ENCODE measurements around the gene KRTAP10-1. TPM values are rescaled to one million over a fixed set of nuclear protein-coding genes. Genes with fewer than 3 reads are reported as not detected.

KRTAP10-1 gene
- polyA plus RNA-seq, 2 of the 4 experiments (the other 2 are of a cell fraction), result not detected

DNA sequence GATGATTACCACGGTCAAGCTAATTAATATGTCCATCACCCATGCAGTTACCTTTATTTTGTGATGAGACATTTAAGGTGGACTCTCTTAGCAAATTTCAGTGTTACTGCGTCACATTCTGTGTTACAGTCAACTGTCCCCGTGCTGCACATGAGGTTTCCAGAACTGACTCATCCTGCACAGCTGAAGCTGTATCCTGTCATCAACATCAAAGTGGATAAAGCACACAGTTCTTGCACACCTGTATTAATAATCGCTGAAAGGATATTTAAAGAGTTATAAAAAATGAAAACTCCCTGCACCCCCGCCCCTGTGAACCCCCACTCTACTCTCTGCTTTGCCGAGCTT is 43.8 kb upstream of the KRTAP10-1 start:
- ChIA-PET CTCF (interaction anchor here (1.0 kb wide), 2 partner anchors 11 to 159 kb away, joined by 3 to 4 read pairs; no protein-coding TSS in a partner anchor), POLR2A (no interaction called here)
- no peak overlapping the region for H3K27ac ChIP-seq
- TF ChIP-seq JUNB (IDR thresholded peaks at IDR 0.05) (no peak), CBX8 (IDR thresholded peaks at IDR 0.05) (no peak)
- H3K4me3 ChIP-seq, result no peak overlapping the region
- H3K9me3 ChIP-seq, result peaks cover 12% of the 10 kb centered on the region; the same call in 2 of the 3 replicates
- no peak overlapping the region for H3K4me2 ChIP-seq
- DNase-seq (ENCODE audit: low read depth in 1 of 2, low spot score in 1 of 2), result no peak
- H3K4me1 ChIP-seq, result no peaks in the 10 kb centered on the region
- 15% methylated on average over 6 of the region's 6 CpGs for WGBS (ENCODE audit: missing lambda C conversion rate)
- no peak for FAIRE-seq
- ATAC-seq, result peak in 1 of 2 experiments; percentile 54; a peak in 1 of 6 replicates

DNA sequence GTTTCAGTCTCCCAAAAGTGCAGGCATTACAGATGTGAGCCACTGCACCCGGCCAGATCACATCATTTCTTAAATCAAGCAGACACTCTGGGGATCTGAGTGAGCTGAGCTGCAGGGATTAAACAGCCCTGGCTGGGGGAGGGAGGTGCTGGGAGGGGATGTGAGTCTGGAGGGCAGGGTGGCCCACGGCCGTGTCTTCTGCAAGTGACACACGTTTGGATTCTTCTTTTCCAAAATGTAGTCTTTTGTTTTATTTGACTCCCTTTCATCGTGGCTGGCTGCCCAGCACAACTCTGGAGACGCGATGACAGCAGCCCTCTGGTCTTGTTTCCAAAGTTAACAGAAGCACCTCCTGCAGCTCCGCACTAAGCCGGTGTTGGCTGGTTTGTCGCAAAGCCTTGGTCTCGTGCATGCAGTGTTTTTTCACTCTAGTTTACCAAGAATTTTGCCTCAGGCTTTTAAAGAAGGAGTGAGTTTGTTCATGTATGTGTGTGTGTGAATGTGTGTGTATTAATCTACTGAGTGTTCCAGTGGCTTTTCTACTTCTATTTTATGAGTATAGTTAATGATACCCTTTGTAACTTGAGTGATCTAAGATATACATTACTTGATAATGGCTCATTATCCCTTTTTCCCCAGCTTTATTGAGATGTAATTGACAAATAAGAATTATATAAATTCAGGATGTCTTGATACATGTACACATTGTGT is 43.2 kb upstream of the KRTAP10-1 start:
- Histone ChIP-seq H3K9me3 (peaks cover 12% of the 10 kb centered on the region; the same call in 2 of the 3 replicates), H3K27ac (no peak overlapping the region), H3K4me3 (no peak overlapping the region), H3K4me2 (no peak overlapping the region), H3K4me1 (no peaks in the 10 kb centered on the region)
- FAIRE-seq (no peak), ATAC-seq (no peak), DNase-seq (ENCODE audit: low read depth in 1 of 2, low spot score in 1 of 2) (no peak)
- ChIA-PET POLR2A (no interaction called here), CTCF (interaction anchor here (1.0 kb wide), 1 partner anchor 159 kb away, joined by 4 read pairs; no protein-coding TSS in a partner anchor)
- TF ChIP-seq, protein P1, sequence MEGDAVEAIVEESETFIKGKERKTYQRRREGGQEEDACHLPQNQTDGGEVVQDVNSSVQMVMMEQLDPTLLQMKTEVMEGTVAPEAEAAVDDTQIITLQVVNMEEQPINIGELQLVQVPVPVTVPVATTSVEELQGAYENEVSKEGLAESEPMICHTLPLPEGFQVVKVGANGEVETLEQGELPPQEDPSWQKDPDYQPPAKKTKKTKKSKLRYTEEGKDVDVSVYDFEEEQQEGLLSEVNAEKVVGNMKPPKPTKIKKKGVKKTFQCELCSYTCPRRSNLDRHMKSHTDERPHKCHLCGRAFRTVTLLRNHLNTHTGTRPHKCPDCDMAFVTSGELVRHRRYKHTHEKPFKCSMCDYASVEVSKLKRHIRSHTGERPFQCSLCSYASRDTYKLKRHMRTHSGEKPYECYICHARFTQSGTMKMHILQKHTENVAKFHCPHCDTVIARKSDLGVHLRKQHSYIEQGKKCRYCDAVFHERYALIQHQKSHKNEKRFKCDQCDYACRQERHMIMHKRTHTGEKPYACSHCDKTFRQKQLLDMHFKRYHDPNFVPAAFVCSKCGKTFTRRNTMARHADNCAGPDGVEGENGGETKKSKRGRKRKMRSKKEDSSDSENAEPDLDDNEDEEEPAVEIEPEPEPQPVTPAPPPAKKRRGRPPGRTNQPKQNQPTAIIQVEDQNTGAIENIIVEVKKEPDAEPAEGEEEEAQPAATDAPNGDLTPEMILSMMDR (IDR thresholded peaks at IDR 0.05), result no peak
- no peak for TF ChIP-seq ZFP36 (IDR thresholded peaks at IDR 0.05; ENCODE audit: borderline replicate concordance, partially characterized antibody)
- WGBS (ENCODE audit: missing lambda C conversion rate), result 7% methylated on average over 11 of the region's 11 CpGs

DNA sequence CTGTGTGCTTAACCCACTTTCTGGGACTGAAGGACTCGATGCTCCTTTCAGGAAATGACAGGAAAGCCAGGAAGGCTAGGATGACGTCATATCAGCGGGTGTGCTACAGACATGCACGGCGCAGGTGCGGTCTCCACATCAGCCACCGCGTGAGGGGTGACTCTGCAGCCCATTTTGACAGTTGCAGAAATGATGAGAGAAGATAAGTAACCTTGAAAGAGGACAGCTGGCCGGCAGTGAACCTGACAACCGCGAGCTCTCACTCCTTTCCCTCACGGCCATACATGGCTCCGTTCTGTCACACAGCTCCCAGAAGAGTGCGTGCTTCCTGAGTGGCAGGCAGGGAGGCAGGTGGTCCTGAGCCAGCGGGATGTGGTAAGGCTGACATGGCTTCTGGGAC is 42.1 kb upstream of the KRTAP10-1 start:
- Histone ChIP-seq H3K4me3 (no peak overlapping the region), H3K4me1 (no peaks in the 10 kb centered on the region), H3K4me2 (no peak overlapping the region), H3K27ac (no peak overlapping the region), H3K9me3 (peaks cover 15% of the 10 kb centered on the region)
- ChIA-PET CTCF (no interaction called here), POLR2A (no interaction called here)
- FAIRE-seq, result no peak
- ATAC-seq, result no peak
- TF ChIP-seq CHD4 (IDR thresholded peaks at IDR 0.05; ENCODE audit: borderline replicate concordance), result no peak
- no peak for TF ChIP-seq MAZ (IDR thresholded peaks at IDR 0.05; ENCODE audit: borderline replicate concordance, low read depth, low read length)
- no peak for TF ChIP-seq NFE2L2 (conservative IDR thresholded peaks at IDR 0.05; ENCODE audit: low read length)
- TF ChIP-seq RARB (CRISPR knock-in tag; IDR thresholded peaks at IDR 0.05), result no peak
- TF ChIP-seq FOXS1 (CRISPR knock-in tag; IDR thresholded peaks at IDR 0.05), result no peak
- TF ChIP-seq FOSL2 (IDR thresholded peaks at IDR 0.05), result no peak
- no peak for TF ChIP-seq FOSL2 (CRISPR knock-in tag; IDR thresholded peaks at IDR 0.05)
- TF ChIP-seq RFX5 (IDR thresholded peaks at IDR 0.05), result no peak
- TF ChIP-seq, protein P2, sequence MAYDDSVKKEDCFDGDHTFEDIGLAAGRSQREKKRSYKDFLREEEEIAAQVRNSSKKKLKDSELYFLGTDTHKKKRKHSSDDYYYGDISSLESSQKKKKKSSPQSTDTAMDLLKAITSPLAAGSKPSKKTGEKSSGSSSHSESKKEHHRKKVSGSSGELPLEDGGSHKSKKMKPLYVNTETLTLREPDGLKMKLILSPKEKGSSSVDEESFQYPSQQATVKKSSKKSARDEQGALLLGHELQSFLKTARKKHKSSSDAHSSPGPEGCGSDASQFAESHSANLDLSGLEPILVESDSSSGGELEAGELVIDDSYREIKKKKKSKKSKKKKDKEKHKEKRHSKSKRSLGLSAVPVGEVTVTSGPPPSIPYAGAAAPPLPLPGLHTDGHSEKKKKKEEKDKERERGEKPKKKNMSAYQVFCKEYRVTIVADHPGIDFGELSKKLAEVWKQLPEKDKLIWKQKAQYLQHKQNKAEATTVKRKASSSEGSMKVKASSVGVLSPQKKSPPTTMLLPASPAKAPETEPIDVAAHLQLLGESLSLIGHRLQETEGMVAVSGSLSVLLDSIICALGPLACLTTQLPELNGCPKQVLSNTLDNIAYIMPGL (CRISPR knock-in tag; IDR thresholded peaks at IDR 0.05; ENCODE audit: borderline replicate concordance), result no peak
- TF ChIP-seq TFCP2L1 (CRISPR knock-in tag; IDR thresholded peaks at IDR 0.05), result no peak
- TF ChIP-seq, protein P3, sequence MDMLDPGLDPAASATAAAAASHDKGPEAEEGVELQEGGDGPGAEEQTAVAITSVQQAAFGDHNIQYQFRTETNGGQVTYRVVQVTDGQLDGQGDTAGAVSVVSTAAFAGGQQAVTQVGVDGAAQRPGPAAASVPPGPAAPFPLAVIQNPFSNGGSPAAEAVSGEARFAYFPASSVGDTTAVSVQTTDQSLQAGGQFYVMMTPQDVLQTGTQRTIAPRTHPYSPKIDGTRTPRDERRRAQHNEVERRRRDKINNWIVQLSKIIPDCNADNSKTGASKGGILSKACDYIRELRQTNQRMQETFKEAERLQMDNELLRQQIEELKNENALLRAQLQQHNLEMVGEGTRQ (IDR thresholded peaks at IDR 0.05), result no peak
- no peak for TF ChIP-seq CHD2 (IDR thresholded peaks at IDR 0.05; ENCODE audit: low read length, partially characterized antibody)
- TF ChIP-seq PHF8 (IDR thresholded peaks at IDR 0.05; ENCODE audit: borderline replicate concordance, low read depth), result no peak
- WGBS (ENCODE audit: missing lambda C conversion rate), result 65% methylated on average over 15 of the region's 15 CpGs
- no peak for DNase-seq (ENCODE audit: low read depth in 1 of 2, low spot score in 1 of 2)

Measured in A549 (cell line).